ENCODE measurements around the gene ZNF543. TPM values are rescaled to one million over a fixed set of nuclear protein-coding genes. Genes with fewer than 3 reads are reported as not detected.

The ZNF543 gene
- total RNA-seq, 1 donor: 11.8 TPM

DNA sequence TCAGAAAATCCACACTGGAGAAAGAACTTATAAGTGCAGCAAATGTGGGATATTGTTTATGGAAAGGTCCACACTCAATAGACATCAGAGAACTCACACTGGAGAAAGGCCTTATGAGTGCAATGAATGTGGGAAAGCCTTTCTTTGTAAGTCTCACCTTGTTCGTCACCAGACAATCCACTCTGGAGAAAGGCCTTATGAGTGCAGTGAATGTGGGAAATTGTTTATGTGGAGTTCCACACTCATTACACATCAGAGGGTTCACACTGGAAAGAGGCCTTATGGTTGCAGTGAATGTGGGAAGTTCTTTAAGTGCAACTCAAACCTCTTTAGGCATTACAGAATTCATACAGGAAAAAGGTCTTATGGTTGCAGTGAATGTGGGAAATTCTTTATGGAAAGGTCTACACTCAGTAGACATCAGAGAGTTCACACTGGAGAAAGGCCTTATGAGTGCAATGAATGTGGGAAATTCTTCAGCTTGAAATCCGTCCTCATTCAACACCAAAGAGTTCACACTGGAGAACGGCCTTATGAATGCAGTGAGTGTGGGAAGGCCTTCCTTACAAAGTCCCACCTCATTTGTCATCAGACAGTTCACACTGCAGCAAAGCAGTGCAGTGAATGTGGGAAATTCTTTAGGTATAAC lies 57.4 kb downstream of the ZNF543 start:
- DNase-seq (ENCODE audit: low read depth in 2 of 3, low spot score in 2 of 3): no peak

Other genes with a start within 250 kb of the ZNF543 start
- gene USP29, start 200.5 kb upstream of the ZNF543 start, total RNA-seq: not detected
- gene ZIM3, start 175.3 kb upstream of the ZNF543 start, total RNA-seq: not detected
- not detected for gene DUXA, start 153.0 kb upstream of the ZNF543 start, total RNA-seq
- 38.5 TPM for gene ZNF264, start 129.0 kb upstream of the ZNF543 start, total RNA-seq
- gene AURKC, start 89.4 kb upstream of the ZNF543 start, total RNA-seq: 0.54 TPM
- gene ZNF805, start 79.8 kb upstream of the ZNF543 start, total RNA-seq: 16.7 TPM
- 67.6 TPM for gene ZNF460, start 40.0 kb upstream of the ZNF543 start, total RNA-seq
- gene ZNF304, start 30.8 kb downstream of the ZNF543 start, total RNA-seq: 7.0 TPM
- gene TRAPPC2B, start 43.1 kb downstream of the ZNF543 start, total RNA-seq: 21.0 TPM
- gene ZNF547, start 43.1 kb downstream of the ZNF543 start, total RNA-seq: 1.6 TPM
- gene ZNF548, start 69.4 kb downstream of the ZNF543 start, total RNA-seq: 40.7 TPM
- 17.2 TPM for gene ZNF17, start 90.7 kb downstream of the ZNF543 start, total RNA-seq
- gene ZNF749, start 114.9 kb downstream of the ZNF543 start, total RNA-seq: 10.8 TPM
- 1.3 TPM for gene VN1R1, start 136.7 kb downstream of the ZNF543 start, total RNA-seq
- gene ZNF772, start 157.1 kb downstream of the ZNF543 start, total RNA-seq: 29.9 TPM
- gene ZNF419, start 167.3 kb downstream of the ZNF543 start, total RNA-seq: 18.6 TPM
- gene ZNF773, start 179.5 kb downstream of the ZNF543 start, total RNA-seq: 21.5 TPM
- gene ZNF549, start 206.9 kb downstream of the ZNF543 start, total RNA-seq: 5.4 TPM
- 14.3 TPM for gene ZNF550, start 239.4 kb downstream of the ZNF543 start, total RNA-seq

All from hematopoietic multipotent progenitor cell (in vitro differentiated cells).